ENCODE measurements around the gene VAMP7. TPM values are rescaled to one million over a fixed set of nuclear protein-coding genes. Genes with fewer than 3 reads are reported as not detected.

VAMP7 gene
- total RNA-seq, 4 donors from 2014 or later, result 28.9 to 36.4 (median 33.4) TPM

DNA sequence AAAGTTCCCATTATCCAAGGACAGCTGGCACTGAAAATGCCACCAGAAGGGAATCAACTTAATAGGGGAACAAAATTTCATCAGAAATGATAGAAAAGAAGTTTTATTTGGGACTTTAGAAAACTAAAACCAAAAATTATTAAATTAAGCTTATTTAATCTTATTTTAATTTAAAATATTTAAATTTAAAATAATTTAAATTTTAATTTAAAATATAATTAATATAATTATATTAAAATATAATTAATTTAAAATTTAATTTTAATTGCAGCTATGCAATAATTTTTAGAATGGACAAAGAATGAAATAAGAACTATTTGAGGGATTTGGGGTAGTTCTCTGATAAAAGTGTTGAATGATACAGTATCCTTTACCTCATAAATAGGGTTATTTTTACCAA lies 10.2 kb upstream of the VAMP7 start:
- DNase-seq (ENCODE audit: low spot score), result no peak
- TF ChIP-seq, protein P1, sequence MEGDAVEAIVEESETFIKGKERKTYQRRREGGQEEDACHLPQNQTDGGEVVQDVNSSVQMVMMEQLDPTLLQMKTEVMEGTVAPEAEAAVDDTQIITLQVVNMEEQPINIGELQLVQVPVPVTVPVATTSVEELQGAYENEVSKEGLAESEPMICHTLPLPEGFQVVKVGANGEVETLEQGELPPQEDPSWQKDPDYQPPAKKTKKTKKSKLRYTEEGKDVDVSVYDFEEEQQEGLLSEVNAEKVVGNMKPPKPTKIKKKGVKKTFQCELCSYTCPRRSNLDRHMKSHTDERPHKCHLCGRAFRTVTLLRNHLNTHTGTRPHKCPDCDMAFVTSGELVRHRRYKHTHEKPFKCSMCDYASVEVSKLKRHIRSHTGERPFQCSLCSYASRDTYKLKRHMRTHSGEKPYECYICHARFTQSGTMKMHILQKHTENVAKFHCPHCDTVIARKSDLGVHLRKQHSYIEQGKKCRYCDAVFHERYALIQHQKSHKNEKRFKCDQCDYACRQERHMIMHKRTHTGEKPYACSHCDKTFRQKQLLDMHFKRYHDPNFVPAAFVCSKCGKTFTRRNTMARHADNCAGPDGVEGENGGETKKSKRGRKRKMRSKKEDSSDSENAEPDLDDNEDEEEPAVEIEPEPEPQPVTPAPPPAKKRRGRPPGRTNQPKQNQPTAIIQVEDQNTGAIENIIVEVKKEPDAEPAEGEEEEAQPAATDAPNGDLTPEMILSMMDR (IDR thresholded peaks at IDR 0.05), result no peak
- ATAC-seq (ENCODE audit: low FRiP score), result no peak

DNA sequence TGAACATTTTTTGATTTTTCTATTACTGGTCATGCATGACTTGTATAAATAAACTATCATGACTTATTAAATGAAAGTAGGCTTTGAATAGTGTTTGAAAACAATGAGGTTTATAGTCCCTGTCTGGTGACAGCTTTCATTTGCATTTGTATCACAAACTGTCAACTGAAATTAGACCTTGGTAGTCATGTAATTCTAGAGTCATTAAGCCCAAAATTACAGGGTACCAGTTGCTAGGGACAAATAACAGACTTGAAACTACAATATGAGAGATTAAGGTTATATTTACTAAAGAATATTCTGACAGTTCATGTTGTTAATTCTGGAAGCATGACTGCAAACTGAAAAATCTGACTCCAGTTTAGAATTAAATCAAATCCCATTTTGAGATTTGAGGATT lies 9.2 kb upstream of the VAMP7 start:
- ATAC-seq (ENCODE audit: low FRiP score) (no peak), DNase-seq (ENCODE audit: low spot score) (no peak)
- TF ChIP-seq, protein P1 (IDR thresholded peaks at IDR 0.05), result no peak

DNA sequence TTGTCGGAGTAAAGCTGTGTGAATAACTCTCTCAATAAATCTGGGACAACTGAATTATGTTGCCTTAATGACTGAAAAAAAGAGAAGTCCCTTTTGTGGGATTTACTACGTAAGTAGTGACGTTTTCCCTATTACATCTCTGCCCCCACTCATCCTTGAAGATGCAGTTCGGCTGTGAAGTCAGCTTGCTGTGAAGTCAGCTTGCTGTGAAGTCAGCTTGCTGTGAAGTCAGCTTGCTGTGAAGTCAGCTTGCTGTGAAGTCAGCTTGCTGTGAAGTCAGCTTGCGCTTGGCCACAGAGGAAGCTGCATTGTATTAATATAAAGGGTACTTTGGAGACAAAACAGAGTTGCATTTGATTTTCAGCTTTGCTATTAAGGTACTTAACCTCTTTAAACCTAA lies 8.0 kb upstream of the VAMP7 start:
- ATAC-seq (ENCODE audit: low FRiP score) (no peak), DNase-seq (ENCODE audit: low spot score) (no peak)
- TF ChIP-seq, protein P1 (IDR thresholded peaks at IDR 0.05), result no peak

DNA sequence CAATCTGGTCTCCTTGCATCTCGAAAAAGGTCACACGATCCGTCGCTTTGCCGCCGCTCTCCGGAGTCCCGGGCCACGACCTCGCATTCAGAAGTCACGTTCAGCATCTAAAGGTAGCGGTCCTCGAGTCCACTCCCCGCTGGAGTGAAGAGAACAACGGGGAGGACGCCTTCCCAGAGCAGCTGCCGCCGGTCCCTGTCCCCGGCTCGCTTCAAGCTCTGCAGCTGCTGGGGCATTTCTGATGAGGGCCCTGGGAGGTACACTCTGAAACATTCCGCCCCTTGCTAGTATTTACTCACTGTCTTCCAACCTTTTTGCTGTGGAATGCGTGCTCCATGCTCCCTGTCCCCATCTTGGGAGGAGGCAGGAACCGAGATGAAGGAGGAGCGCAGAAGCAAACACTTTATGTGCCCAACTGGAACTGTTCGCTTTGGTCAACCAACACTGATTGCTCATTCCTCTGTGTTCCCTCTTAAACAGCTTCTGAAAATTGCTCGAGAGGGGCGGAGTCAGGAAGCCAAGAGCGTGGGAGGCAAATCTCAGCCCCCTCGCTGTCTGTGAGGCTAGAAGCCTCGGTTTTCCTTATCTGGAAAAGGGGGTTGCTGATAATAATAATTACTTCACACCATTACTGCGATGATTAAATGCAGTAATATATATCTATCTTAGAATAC lies 6.4 kb upstream of the VAMP7 start:
- DNase-seq (ENCODE audit: low spot score) (no peak), ATAC-seq (ENCODE audit: low FRiP score) (no peak)
- TF ChIP-seq, protein P1 (IDR thresholded peaks at IDR 0.05), result no peak

DNA sequence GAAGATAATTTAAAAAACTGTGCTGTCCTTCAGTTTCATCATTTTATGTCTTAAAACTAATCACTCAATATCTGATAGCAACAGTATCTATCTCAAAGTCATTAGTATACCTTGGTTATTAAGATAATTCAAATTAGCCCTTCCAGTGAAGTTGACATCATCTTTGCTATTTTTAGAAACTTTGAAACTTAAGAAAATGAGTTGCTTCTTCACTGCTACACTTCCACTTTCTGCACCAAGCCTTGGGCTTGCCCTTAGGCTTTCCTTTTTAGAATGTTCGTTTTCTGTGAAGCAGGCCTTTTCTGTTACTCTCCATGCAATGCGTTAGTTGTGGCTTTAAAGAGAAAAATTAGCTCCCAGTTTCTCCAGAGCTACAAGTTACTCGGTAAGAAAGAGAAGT lies 4.4 kb upstream of the VAMP7 start:
- DNase-seq (ENCODE audit: low spot score) (no peak), ATAC-seq (ENCODE audit: low FRiP score) (no peak)
- TF ChIP-seq, protein P1 (IDR thresholded peaks at IDR 0.05), result no peak

DNA sequence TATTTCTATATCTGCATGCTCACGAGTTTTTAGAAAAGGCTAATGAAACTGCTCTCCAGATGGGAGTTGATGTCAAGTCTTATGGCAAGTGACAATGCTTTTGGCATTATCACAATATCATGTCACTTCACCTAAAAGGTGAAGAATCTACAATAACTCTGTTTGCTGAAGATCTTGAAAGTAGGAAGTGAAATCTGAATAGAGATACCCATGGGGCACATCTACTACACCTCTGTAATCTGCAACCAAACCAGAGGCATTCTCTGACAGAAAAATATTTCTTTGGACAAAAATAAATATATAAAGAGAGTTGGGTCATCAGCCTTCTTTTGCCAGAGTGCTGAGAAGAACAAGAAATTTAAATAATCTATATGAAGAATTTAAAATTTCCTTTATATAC lies 3.9 kb upstream of the VAMP7 start:
- ATAC-seq (ENCODE audit: low FRiP score) (no peak), DNase-seq (ENCODE audit: low spot score) (no peak)
- TF ChIP-seq, protein P1 (IDR thresholded peaks at IDR 0.05), result no peak

DNA sequence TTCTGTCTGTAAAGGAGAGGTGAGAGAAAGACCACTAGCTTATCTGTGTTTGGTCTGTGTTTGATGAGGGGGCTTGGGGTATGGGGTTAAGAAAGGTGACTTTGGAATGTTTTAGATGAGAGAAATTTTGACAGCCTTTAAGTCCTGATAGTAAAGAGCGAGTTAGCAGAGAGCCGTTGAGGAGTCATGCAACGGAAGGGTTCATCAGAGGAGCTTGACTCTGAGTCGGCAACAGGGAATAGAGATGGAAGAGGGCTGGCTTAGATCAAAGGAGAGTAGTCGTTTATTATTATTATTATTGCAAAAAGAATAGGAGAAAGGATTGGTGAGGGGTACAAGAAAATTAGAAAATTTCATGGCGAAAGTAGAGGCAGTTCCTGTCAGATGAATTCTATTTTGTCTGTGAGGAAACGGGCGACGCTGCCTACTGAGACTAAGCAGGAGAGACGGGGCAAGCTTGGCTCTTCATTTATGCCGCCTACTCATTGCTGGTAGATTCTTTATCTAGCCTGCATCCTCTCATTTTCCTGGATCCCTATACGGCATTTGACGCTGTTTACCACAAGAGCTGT lies 473 bp upstream of the VAMP7 start:
- TF ChIP-seq, protein P1 (IDR thresholded peaks at IDR 0.05), result no peak
- ATAC-seq (ENCODE audit: low FRiP score) (no peak), DNase-seq (ENCODE audit: low spot score) (no peak)

Measured in omental fat pad (tissue), 4 donors.